Measurements from ENCODE around the gene PDZK1.
A peak's percentile ranks its signal among the peaks of the same experiment; 100 is the strongest.
"Not testable (repeated sequence)": the region's sequence is repeated elsewhere in the genome, so short reads cannot be mapped to it uniquely, and the experiment has no call there.

The PDZK1 gene

DNA sequence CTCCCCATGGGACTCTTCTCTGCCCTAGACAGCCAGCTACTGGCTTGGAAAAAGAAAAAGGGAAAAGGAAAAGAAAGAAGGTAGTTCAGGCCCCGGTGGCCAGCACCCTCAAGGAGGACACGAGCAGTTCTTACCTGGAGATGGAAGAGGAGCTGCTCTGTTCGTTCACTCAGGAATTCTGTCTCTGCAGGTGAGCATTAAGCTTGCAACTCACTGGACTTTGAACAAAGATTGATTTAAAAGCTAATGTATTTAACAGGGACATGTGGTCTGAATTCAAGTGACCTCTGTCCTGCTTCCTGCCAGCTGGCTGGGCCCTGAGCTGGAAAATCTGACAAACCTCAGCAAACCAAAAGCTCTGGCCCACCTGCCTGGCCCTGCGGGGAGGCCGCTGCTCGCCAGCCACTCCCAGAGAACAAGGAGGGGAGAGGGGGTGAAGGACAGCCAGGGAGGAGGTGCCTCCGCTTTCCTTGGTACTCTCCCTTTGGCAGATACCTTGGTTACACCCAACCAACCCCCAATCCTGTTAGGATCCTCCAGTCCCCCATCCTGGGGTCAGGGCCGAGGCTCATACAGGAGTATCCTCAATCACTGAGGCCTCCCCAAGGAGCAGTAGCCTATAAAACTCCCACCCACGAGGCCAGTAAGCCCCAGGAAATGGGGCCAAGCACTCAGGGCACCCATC, at the start of gene PDZK1:
TSS of gene PDZK1 (minus strand) at position 186 of the 685 bp plus-strand sequence. CDS start 19,347 bp downstream, outside the sequence.
- DNase-seq = no peak

DNA sequence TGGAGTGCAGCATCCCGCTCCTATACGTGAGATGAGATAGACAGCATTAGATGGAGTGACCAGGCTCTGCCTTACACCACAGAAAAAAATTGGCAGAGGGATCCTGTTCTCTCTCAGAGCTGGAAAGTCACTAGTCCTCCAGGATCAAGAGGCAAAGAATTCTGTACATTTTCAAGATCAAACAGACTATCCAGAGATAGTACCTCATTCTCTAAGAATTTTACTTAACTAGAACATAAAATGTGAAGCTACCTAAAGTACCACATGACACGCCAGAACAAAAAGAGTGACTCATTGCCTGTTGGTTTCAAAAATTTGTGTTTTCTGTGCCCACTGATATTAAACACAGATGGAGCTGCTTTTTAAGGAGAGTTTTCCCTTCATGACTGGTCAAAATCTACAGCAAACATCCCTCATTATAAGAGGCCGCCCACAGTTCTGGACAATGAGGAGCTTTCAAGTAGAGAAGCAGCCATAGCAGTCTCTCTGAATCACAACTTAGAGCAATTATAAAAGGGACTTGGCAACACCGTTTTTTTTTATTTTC, 44.4 kb upstream of the PDZK1 start:
- no peak for DNase-seq

DNA sequence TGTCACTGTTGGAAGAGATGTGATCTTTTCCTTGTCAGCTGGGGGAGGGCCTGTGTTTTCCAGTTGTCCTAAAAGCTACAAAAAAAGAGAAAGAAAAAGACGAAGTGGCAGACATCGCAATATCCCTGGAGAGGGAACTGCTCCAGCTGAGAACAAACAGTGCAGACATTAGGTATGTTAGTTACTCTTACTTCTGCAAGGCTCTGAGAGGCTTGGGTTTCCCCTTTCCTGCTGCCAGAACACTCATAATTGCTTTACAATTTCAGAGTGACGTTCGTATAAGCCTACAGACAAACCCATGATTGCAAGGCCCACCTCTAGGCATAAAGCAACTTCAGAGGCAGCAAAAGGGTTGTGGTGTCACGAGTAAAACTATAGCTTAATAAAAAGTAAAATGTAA, 43.3 kb upstream of the PDZK1 start:
- DNase-seq = no peak

GRCh38 chr1:145747398-145748247, 40.5 kb upstream of the PDZK1 start:
- DNase-seq = no peak

- no peak for DNase-seq
These were observed 33.1 kb upstream of the PDZK1 start for GRCh38 chr1:145740269-145740668.

- no peak for DNase-seq
These were observed 29.0 kb upstream of the PDZK1 start for GRCh38 chr1:145736191-145736590.

DNA sequence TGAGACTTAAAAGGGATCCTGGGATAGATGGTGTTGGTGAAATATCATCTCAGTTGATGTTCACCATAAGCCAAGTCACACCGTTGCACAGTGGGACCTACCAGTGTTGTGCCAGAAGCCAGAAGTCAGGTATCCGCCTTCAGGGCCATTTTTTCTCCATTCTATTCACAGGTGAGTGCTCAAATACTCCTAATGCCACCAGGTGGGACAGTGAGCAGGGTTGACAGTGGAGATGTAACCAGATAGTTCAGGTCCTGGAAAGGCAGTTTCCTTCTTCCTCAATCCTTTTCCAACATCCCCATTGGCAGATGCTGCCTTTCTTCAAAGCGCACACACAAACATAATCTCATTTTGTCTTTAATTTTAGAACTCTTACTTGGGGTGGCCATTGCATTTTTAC, 23.7 kb upstream of the PDZK1 start:
- DNase-seq = no peak

DNA sequence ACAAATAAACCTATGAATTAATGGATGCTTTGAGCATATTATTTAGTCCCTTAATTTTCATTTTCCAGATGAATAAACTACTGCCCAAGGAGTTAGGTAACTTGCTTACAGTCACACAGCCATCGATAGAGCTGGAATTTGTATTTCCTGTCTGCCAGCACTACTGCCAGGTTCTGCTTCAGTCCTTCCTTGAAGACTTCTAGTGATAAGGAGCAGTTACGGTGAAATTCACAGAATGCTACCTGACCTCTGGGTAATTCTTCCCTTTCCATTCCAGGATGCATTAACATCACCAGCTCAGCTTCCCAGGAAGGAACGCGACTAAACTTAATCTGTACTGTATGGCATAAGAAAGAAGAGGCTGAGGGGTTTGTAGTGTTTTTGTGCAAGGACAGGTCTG, 23.3 kb upstream of the PDZK1 start:
- no peak for DNase-seq

- no peak for DNase-seq
These were observed 22.7 kb upstream of the PDZK1 start for GRCh38 chr1:145729666-145730436.

GRCh38 chr1:145729196-145729595, 22.0 kb upstream of the PDZK1 start:
- DNase-seq = no peak

DNA sequence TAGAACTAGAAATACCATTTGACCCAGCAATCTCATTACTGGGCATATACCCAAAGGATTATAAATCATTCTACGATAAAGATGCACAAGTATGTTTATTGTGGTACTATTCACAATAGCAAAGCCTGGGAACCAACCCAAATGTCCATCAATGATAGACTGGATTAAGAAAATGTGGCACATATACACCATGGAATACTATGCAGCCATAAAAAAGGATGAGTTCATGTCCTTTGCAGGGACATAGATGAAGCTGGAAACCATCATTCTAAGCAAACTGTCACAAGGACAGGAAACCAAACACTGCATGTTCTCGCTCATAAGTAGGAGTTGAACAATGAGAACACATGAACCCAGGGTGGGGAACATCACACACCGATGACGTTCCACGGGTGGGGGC, 19.0 kb upstream of the PDZK1 start:
- DNase-seq = not testable (repeated sequence)

DNA sequence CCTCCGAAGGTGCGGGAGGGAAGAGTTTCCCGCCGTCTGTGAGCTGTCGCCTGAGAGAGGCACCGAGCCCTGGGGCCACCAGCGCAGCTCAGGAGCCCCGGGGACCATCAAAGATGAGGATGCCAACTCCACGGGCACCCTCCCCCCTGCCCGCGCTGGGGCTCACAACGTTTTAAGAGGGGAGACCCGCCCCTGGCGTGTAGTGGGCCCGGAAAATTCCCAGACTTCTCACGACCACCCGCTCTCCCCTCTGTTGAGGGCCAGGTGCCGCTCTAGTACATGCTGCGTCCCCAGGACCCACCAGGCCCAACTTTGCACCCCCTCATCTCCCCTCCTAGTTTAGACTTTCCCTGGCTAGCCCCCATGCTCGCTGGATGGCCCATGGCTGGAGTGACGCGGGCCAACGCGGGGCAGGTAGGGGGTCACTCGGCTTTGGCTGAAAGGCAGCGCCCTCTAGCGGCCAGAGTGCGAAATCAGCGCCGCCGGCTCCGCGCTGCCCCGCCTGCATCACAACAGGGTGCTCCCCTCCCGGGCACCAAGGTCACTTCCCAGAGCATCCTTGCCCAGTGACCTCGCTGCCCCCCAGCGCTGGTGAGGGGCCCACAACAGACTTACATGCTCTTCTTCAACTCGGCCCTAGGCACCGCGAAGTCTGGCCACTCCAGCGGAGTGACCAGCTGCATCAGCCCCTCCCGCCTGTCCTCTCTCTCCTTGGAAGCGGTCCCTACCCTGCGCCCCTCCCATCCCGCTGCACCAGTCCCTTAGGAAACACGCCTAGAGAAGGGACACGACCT, 13.9 kb upstream of the PDZK1 start:
- DNase-seq = peak; percentile 32

- DNase-seq = no peak
These were observed 13.3 kb upstream of the PDZK1 start for GRCh38 chr1:145720556-145720877.

- no peak for DNase-seq
These were observed 12.3 kb upstream of the PDZK1 start, which contains the start of gene CD160 for GRCh38 chr1:145719230-145720079. TSS of gene CD160 (plus strand) at chr1:145719499. CDS start at chr1:145728328, 8,829 bp downstream.

- DNase-seq = not testable (repeated sequence)
These were observed 11.3 kb upstream of the PDZK1 start for GRCh38 chr1:145718465-145718864.

GRCh38 chr1:145717833-145718232, 10.7 kb upstream of the PDZK1 start:
- no peak for DNase-seq

DNA sequence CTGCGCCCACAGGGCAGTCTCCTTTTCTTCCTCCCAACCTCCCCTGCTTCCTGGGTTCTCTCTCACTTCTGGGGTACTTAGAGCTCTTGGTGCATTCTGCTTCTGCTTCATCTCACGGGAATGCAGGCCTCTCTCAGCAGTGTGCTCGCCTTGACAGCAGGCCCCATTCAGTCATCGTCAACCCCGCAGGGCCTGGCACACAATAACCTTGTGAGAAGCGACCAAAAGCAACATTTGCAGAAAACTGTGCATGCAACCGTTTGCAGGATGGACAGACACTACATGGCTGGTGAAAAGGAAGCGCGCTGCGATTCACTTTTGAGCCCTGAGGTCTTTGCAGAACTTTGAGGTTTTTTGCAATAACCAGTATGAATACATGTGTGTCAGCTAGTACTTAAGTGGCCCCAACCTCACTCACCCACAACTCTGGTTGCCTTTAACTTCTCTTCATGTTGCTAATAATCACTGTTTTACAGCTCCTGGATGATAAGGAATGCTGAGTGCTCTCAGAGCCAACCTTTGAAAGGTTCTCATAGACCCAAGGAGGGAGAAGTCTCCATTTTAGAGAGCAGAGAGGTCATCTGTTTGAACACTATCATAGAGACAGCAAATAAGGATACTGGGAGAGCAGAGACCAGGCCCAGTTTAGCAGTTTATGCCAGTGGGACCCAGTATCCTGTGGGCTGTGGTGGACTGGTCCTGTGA, 9.6 kb upstream of the PDZK1 start:
- DNase-seq = no peak

GRCh38 chr1:145714524-145715111, 7.5 kb upstream of the PDZK1 start:
- no peak for DNase-seq

GRCh38 chr1:145711213-145711651, 4.1 kb upstream of the PDZK1 start:
- no peak for DNase-seq

All from NCI-H774 (cell line).